Neural progenitor cell (in vitro differentiated cells): ENCODE measurements around the gene MDP1.

ENCODE experiments used
- CTCF ChIP-seq: fragments of 200-600 bp; sonication (generic); IDR thresholded peaks from 2 replicates; pipeline ENCODE4 v1.5.1; 2017; ENCODE audit warnings: antibody characterized with exemption, mild to moderate bottlenecking
- EZH2 ChIP-seq: fragments of 200-600 bp; sonication (generic); IDR thresholded peaks from 2 replicates; pipeline ENCODE4 v1.6.1; 2017; ENCODE audit warnings: antibody characterized with exemption, mild to moderate bottlenecking, moderate library complexity
- EZH2phosphoT487 ChIP-seq: fragments of 200-600 bp; sonication (generic); IDR thresholded peaks from 2 replicates; pipeline ENCODE4 v1.6.1; 2017; ENCODE audit warnings: antibody characterized with exemption

GRCh38 chr14:24184104-24184970 lies 31.5 kb downstream of the MDP1 start:
- TF ChIP-seq CTCF (no peak), EZH2phosphoT487 (no peak), EZH2 (no peak)
